ENCODE measurements around the gene IGSF3. TPM values are rescaled to one million over a fixed set of nuclear protein-coding genes. Genes with fewer than 3 reads are reported as not detected.
A peak's percentile ranks its signal among the peaks of the same experiment; 100 is the strongest.

Gene IGSF3
- total and polyA plus RNA-seq, 2 of the 13 experiments (the other 11 are each of a cell fraction or from before 2014, with no cell fraction given) = 0.11 to 0.16 TPM

GRCh38 chr1:116570358-116571214 lies 96.9 kb downstream of the IGSF3 start, which contains the start of gene CD58 (continued):
- TF ChIP-seq KDM2A (CRISPR knock-in tag; IDR thresholded peaks at IDR 0.05; ENCODE audit: borderline replicate concordance, low read depth) (peak; percentile 63), SALL2 (CRISPR knock-in tag; IDR thresholded peaks at IDR 0.05) (0 out of 2 replicates have a peak, but pooled peaks have one; percentile 37), PATZ1 (CRISPR knock-in tag; IDR thresholded peaks at IDR 0.05) (peak; percentile 84), DRAP1 (CRISPR knock-in tag; IDR thresholded peaks at IDR 0.05) (peak; percentile 28; the same call in 1 of the 2 replicates), ZNF788 (CRISPR knock-in tag; IDR thresholded peaks at IDR 0.05; ENCODE audit: borderline replicate concordance) (no peak), TEAD3 (CRISPR knock-in tag; optimal IDR thresholded peaks at IDR 0.05; ENCODE audit: borderline replicate concordance) (peak; percentile 48), HIVEP1 (CRISPR knock-in tag; IDR thresholded peaks at IDR 0.05) (no peak), MIER3 (CRISPR knock-in tag; IDR thresholded peaks at IDR 0.05; ENCODE audit: borderline replicate concordance) (peak; percentile 20; the same call in 1 of the 2 replicates), MAF1 (CRISPR knock-in tag; IDR thresholded peaks at IDR 0.05; ENCODE audit: borderline replicate concordance) (no peak), FOXK1 (CRISPR knock-in tag; IDR thresholded peaks at IDR 0.05; ENCODE audit: borderline replicate concordance, low read depth) (peak; percentile 23; the same call in 1 of the 2 replicates), HMGXB3 (CRISPR knock-in tag; IDR thresholded peaks at IDR 0.05; ENCODE audit: borderline replicate concordance) (0 out of 2 replicates have a peak, but pooled peaks have one; percentile 22), ZBTB44 (CRISPR knock-in tag; IDR thresholded peaks at IDR 0.05) (no peak), ZBTB1 (CRISPR knock-in tag; IDR thresholded peaks at IDR 0.05; ENCODE audit: borderline replicate concordance) (no peak), RBM22 (optimal IDR thresholded peaks at IDR 0.05; ENCODE audit: low read length) (no peak), HOXA3 (CRISPR knock-in tag; IDR thresholded peaks at IDR 0.05) (peak; percentile 23; the same call in 1 of the 2 replicates), POLR2G (IDR thresholded peaks at IDR 0.05; ENCODE audit: low read depth, low read length) (peak; percentile 79), KAT8 (CRISPR knock-in tag; IDR thresholded peaks at IDR 0.05) (peak; percentile 47), KLF6 (CRISPR knock-in tag; IDR thresholded peaks at IDR 0.05) (peak; percentile 56; the same call in 1 of the 2 replicates), KLF12 (CRISPR knock-in tag; IDR thresholded peaks at IDR 0.05; ENCODE audit: borderline replicate concordance) (peak; percentile 37; the same call in 1 of the 2 replicates)
